Neural progenitor cell (in vitro differentiated cells): Measurements from ENCODE around the gene MPHOSPH8. TPM values are rescaled to one million over a fixed set of nuclear protein-coding genes. Genes with fewer than 3 reads are reported as not detected.

Source experiments
- DNase-seq: peaks from one replicate; pipeline ENCODE4 v3.0.0-alpha.2; 2016; ENCODE audit warnings: low spot score
- H2AFZ ChIP-seq: fragments of 200-600 bp; sonication (generic); replicated peaks from 2 replicates; pipeline ENCODE4 v1.6.1; 2016; ENCODE audit warnings: antibody characterized with exemption
- H3F3A ChIP-seq: fragments of 200-600 bp; sonication (generic); 2 replicates; pipeline ENCODE4 v1.6.1; 2016; ENCODE audit warnings: antibody characterized with exemption, low read depth
- H3K27ac ChIP-seq: fragments of 200-600 bp; sonication (generic); 2 replicates; pipeline ENCODE4 v1.5.1; 2016; ENCODE audit warnings: mild to moderate bottlenecking
- H3K27me3 ChIP-seq: fragments of 200-600 bp; sonication (generic); 2 replicates; pipeline ENCODE4 v1.6.1; 2016; ENCODE audit warnings: mild to moderate bottlenecking, moderate library complexity
- H3K36me3 ChIP-seq: fragments of 200-600 bp; sonication (generic); 2 replicates; pipeline ENCODE4 v1.5.1; 2016
- H3K4me1 ChIP-seq: fragments of 200-600 bp; sonication (generic); 2 replicates; pipeline ENCODE4 v1.6.1; 2016; ENCODE audit warnings: mixed run types
- H3K4me2 ChIP-seq: fragments of 200-600 bp; sonication (generic); 2 replicates; pipeline ENCODE4 v1.6.1; 2016
- H3K4me3 ChIP-seq: fragments of 200-600 bp; sonication (generic); 2 replicates; pipeline ENCODE4 v1.5.1; 2016
- H3K79me2 ChIP-seq: fragments of 200-600 bp; sonication (generic); 2 replicates; pipeline ENCODE4 v1.6.1; 2016; ENCODE audit warnings: low read depth
- H3K9ac ChIP-seq: fragments of 200-600 bp; sonication (generic); 2 replicates; pipeline ENCODE4 v1.6.1; 2016
- H3K9me3 ChIP-seq: fragments of 200-600 bp; sonication (generic); 2 replicates; pipeline ENCODE4 v1.5.1; 2016; ENCODE audit warnings: low read depth
- H4K20me1 ChIP-seq: fragments of 200-600 bp; sonication (generic); 2 replicates; pipeline ENCODE4 v1.6.1; 2016; ENCODE audit warnings: low read depth
- H3K27ac Mint-ChIP-seq: 3 replicates; pipeline ENCODE4 v1.8.0; 2021; ENCODE audit warnings: mixed read lengths
- H3K27me3 Mint-ChIP-seq: 2 replicates; pipeline ENCODE4 v1.8.0; 2022; ENCODE audit warnings: low read depth, mild to moderate bottlenecking, inconsistent platforms, moderate library complexity, mixed read lengths; ENCODE audit not compliant: insufficient read depth
- H3K36me3 Mint-ChIP-seq: 3 replicates; pipeline ENCODE4 v1.8.0; 2021; ENCODE audit warnings: mixed read lengths
- H3K4me1 Mint-ChIP-seq: 3 replicates; pipeline ENCODE4 v1.8.0; 2021; ENCODE audit warnings: mixed read lengths
- H3K4me3 Mint-ChIP-seq: 3 replicates; pipeline ENCODE4 v1.8.0; 2021; ENCODE audit warnings: mild to moderate bottlenecking, moderate library complexity, mixed read lengths
- H3K9me3 Mint-ChIP-seq: 3 replicates; pipeline ENCODE4 v1.8.0; 2020; ENCODE audit warnings: mixed read lengths
- CTCF ChIP-seq: fragments of 200-600 bp; sonication (generic); IDR thresholded peaks from 2 replicates; pipeline ENCODE4 v1.5.1; 2017; ENCODE audit warnings: antibody characterized with exemption, mild to moderate bottlenecking
- EZH2 ChIP-seq: fragments of 200-600 bp; sonication (generic); IDR thresholded peaks from 2 replicates; pipeline ENCODE4 v1.6.1; 2017; ENCODE audit warnings: antibody characterized with exemption, mild to moderate bottlenecking, moderate library complexity
- EZH2phosphoT487 ChIP-seq: fragments of 200-600 bp; sonication (generic); IDR thresholded peaks from 2 replicates; pipeline ENCODE4 v1.6.1; 2017; ENCODE audit warnings: antibody characterized with exemption
- total RNA-seq: library from RNA; depleted of rRNA; stranded (reverse); fragments of >200 nt; gene quantifications from 2 replicates; pipeline ENCODE4 v1.2.3, GENCODE V29; 2015; ENCODE audit warnings: low replicate concordance

MPHOSPH8 gene
- total RNA-seq, 1 donor from 2014 or later, result 6.4 TPM

DNA sequence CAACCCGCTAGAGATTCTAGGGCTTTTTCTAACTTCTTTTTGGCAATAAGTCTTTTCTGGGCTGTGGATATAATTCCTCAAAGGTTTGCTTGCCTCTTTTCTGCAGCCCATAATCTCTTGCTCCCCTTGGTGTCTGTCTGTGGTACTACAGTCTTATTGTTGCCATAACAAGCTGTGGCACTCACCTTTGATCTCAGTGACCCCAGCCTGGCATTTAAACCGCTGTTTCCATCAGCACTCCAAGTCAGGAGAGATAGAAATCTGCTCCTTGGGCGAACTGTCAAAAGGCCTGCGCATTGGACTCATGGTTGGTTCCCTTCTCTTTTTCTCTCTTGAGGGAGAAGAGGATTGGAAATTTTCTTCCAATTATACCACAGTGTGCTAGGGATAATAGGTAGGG, 14.5 kb upstream of the MPHOSPH8 start:
- H3K9me3 Mint-ChIP-seq, result peaks cover 45% of the 10 kb centered on the region
- peaks cover 16% of the 10 kb centered on the region for H3K36me3 Mint-ChIP-seq

GRCh38 chr13:19622193-19622592, 11.3 kb upstream of the MPHOSPH8 start:
- TF ChIP-seq CTCF (no peak), EZH2phosphoT487 (no peak), EZH2 (no peak)
- Histone ChIP-seq H3F3A (no peaks in the 10 kb centered on the region), H3K4me2 (no peak overlapping the region), H3K9me3 (no peaks in the 10 kb centered on the region), H2AFZ (no peak overlapping the region), H3K36me3 (no peaks in the 10 kb centered on the region), H3K27ac (no peak overlapping the region), H3K9ac (no peak overlapping the region), H3K4me3 (no peak overlapping the region), H3K79me2 (no peaks in the 10 kb centered on the region), H4K20me1 (no peaks in the 10 kb centered on the region), H3K27me3 (no peaks in the 10 kb centered on the region), H3K4me1 (no peaks in the 10 kb centered on the region)
- Mint-ChIP-seq H3K4me1 (peaks cover under 1% of the 10 kb centered on the region), H3K27ac (no peak overlapping the region), H3K36me3 (peaks cover 16% of the 10 kb centered on the region), H3K9me3 (peaks cover 28% of the 10 kb centered on the region), H3K27me3 (peaks cover 7% of the 10 kb centered on the region), H3K4me3 (no peak overlapping the region)
- DNase-seq, result no peak

More for the DNA sequence above, 14.5 kb upstream of the MPHOSPH8 start:
- Histone ChIP-seq H3F3A (no peaks in the 10 kb centered on the region), H4K20me1 (no peaks in the 10 kb centered on the region), H3K27ac (no peak overlapping the region), H3K9me3 (no peaks in the 10 kb centered on the region), H3K27me3 (no peaks in the 10 kb centered on the region), H3K4me3 (no peak overlapping the region), H3K9ac (no peak overlapping the region), H2AFZ (no peak overlapping the region), H3K4me1 (no peaks in the 10 kb centered on the region), H3K36me3 (no peaks in the 10 kb centered on the region), H3K79me2 (no peaks in the 10 kb centered on the region), H3K4me2 (no peak overlapping the region)
- Mint-ChIP-seq H3K4me3 (no peak overlapping the region), H3K27ac (no peak overlapping the region), H3K4me1 (no peaks in the 10 kb centered on the region), H3K27me3 (peaks cover 3% of the 10 kb centered on the region)
- no peak for TF ChIP-seq EZH2phosphoT487
- no peak for TF ChIP-seq EZH2
- peak; percentile 54 for TF ChIP-seq CTCF
- peak; percentile 36 for DNase-seq

DNA sequence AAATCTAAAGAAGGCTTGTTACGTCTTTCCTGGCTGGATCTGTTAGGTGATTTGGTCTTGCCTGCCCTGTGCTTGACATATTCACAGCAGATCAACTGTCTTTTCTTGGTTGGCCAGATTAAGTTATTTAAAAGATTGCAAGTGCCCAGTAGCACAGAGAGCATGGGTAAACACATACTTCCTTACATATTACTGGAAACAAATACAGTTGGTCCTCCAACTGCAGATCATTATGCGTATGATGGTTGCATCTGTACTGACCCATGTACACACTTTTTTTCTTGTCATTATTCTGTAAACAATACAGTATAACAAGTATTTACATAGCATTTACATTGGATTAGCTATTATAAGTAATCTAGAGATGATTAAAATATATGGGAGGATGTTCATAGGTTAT, 9.2 kb upstream of the MPHOSPH8 start:
- DNase-seq, result no peak
- Histone ChIP-seq H2AFZ (no peak overlapping the region), H3K4me2 (no peak overlapping the region), H3K4me1 (no peaks in the 10 kb centered on the region), H3K27ac (no peak overlapping the region), H3K4me3 (no peak overlapping the region), H3K36me3 (no peaks in the 10 kb centered on the region), H3K9ac (no peak overlapping the region), H3K27me3 (no peaks in the 10 kb centered on the region), H3K79me2 (no peaks in the 10 kb centered on the region), H4K20me1 (no peaks in the 10 kb centered on the region), H3K9me3 (no peaks in the 10 kb centered on the region), H3F3A (no peaks in the 10 kb centered on the region)
- H3K36me3 Mint-ChIP-seq, result peaks cover 6% of the 10 kb centered on the region
- TF ChIP-seq EZH2phosphoT487, result no peak
- TF ChIP-seq CTCF, result no peak
- no peak for TF ChIP-seq EZH2
- H3K4me1 Mint-ChIP-seq, result peaks cover 6% of the 10 kb centered on the region
- H3K27ac Mint-ChIP-seq, result no peak overlapping the region
- H3K4me3 Mint-ChIP-seq, result no peak overlapping the region
- H3K27me3 Mint-ChIP-seq, result peaks cover 8% of the 10 kb centered on the region
- H3K9me3 Mint-ChIP-seq, result peaks cover 13% of the 10 kb centered on the region
